GM10266 (cell line): ENCODE data around the gene ADCK1.

Experiments
- DNase-seq: peaks from one replicate; pipeline ENCODE4 v3.0.0; 2012; ENCODE audit errors: extremely low spot score
- CTCF ChIP-seq: IDR thresholded peaks from 2 replicates; pipeline ENCODE4 v1.5.1; 2012; ENCODE audit warnings: mild to moderate bottlenecking, low read depth; ENCODE audit not compliant: control insufficient read depth, insufficient read depth; ENCODE audit errors: missing control alignments

Gene ADCK1

GRCh38 chr14:77799863-77800730, at the start of gene ADCK1:
ADCK1 (plus strand) TSS chr14:77800109; CDS start chr14:77818979, 18,870 bp downstream.
- TF ChIP-seq CTCF = no peak
- peak; percentile 86 for DNase-seq

- no peak for DNase-seq
- no peak for TF ChIP-seq CTCF
Measured at GRCh38 chr14:77752266-77752665, 47.6 kb upstream of the ADCK1 start.

GRCh38 chr14:77752799-77753516, 47.0 kb upstream of the ADCK1 start:
- no peak for DNase-seq
- no peak for TF ChIP-seq CTCF

GRCh38 chr14:77760381-77761204, 39.3 kb upstream of the ADCK1 start, which contains the start of gene SNW1:
SNW1 (minus strand) TSS chr14:77761156; CDS start chr14:77761127, 29 bp downstream.
- peak; percentile 91 for DNase-seq

GRCh38 chr14:77761205-77761931, 38.5 kb upstream of the ADCK1 start:
- peak; percentile 56 for TF ChIP-seq CTCF
- DNase-seq = no peak

More at GRCh38 chr14:77760381-77761204, 39.3 kb upstream of the ADCK1 start, which contains the start of gene SNW1:
- TF ChIP-seq CTCF = no peak

- TF ChIP-seq CTCF = no peak
- DNase-seq = no peak
Measured at GRCh38 chr14:77763316-77763715, 36.6 kb upstream of the ADCK1 start.
